ENCODE results near the gene SAMD8. TPM values are rescaled to one million over a fixed set of nuclear protein-coding genes. Genes with fewer than 3 reads are reported as not detected.

SAMD8 gene
- total and polyA plus RNA-seq, 2 of the 8 experiments (the other 6 are each of a cell fraction or from before 2014, with no cell fraction given): 11.7 to 20.9 TPM

GRCh38 chr10:75143353-75143752 is 31.9 kb downstream of the SAMD8 start (continued):
- TF ChIP-seq, protein P1, sequence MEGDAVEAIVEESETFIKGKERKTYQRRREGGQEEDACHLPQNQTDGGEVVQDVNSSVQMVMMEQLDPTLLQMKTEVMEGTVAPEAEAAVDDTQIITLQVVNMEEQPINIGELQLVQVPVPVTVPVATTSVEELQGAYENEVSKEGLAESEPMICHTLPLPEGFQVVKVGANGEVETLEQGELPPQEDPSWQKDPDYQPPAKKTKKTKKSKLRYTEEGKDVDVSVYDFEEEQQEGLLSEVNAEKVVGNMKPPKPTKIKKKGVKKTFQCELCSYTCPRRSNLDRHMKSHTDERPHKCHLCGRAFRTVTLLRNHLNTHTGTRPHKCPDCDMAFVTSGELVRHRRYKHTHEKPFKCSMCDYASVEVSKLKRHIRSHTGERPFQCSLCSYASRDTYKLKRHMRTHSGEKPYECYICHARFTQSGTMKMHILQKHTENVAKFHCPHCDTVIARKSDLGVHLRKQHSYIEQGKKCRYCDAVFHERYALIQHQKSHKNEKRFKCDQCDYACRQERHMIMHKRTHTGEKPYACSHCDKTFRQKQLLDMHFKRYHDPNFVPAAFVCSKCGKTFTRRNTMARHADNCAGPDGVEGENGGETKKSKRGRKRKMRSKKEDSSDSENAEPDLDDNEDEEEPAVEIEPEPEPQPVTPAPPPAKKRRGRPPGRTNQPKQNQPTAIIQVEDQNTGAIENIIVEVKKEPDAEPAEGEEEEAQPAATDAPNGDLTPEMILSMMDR (IDR thresholded peaks at IDR 0.05; ENCODE audit: control extremely low read depth in 1 of 3, insufficient read depth in 1 of 3, low read depth in 1 of 3, low read length in 3 of 3): no peak
- TF ChIP-seq NANOG (IDR thresholded peaks at IDR 0.05; ENCODE audit: insufficient read depth, low read depth, low read length, poor library complexity, severe bottlenecking): no peak
- TF ChIP-seq POLR2AphosphoS5 (IDR thresholded peaks at IDR 0.05; ENCODE audit: low read depth, low read length): no peak

Data from H1 (cell line).